ENCODE results near the gene SIDT2. TPM values are rescaled to one million over a fixed set of nuclear protein-coding genes. Genes with fewer than 3 reads are reported as not detected.

Gene SIDT2
- total RNA-seq: 10 to 100 TPM; 33.3 to 34.0 TPM

GRCh38 chr11:117178210-117179034 is at the start of gene SIDT2:
TSS of gene SIDT2 (plus strand) at chr11:117178743. CDS start at chr11:117179264, 521 bp downstream.

GRCh38 chr11:117143871-117144476 is 34.6 kb upstream of the SIDT2 start, which contains the start of gene PAFAH1B2:
TSS of gene PAFAH1B2 (plus strand) at chr11:117144287. CDS start at chr11:117152448, 8,161 bp downstream.

GRCh38 chr11:117199053-117199915 is 20.7 kb downstream of the SIDT2 start, which contains the start of gene TAGLN:
TSS of gene TAGLN (plus strand) at chr11:117199370. CDS start at chr11:117203014, 3,644 bp downstream.

GRCh38 chr11:117231842-117232091 is 53.2 kb downstream of the SIDT2 start, which contains the start of gene PCSK7:
TSS of gene PCSK7 (minus strand) at chr11:117232073. CDS start at chr11:117229844, 2,229 bp downstream.

GRCh38 chr11:117232092-117232878 is 53.7 kb downstream of the SIDT2 start, which contains the start of gene RNF214:
TSS of gene RNF214 (plus strand) at chr11:117232671. CDS start at chr11:117234273, 1,602 bp downstream.

Other genes with a start within 250 kb of the SIDT2 start
- 10 to 100 TPM; 40.9 to 41.6 TPM for gene SIK3, start 80.3 kb upstream of the SIDT2 start, total RNA-seq
- gene PAFAH1B2, start 34.5 kb upstream of the SIDT2 start, total RNA-seq: 10 to 100 TPM; 48.4 to 50.4 TPM
- 1 to 10 TPM; 4.6 to 5.4 TPM for gene TAGLN, start 20.6 kb downstream of the SIDT2 start, total RNA-seq
- 100 to 1,000 TPM; 195 to 200 TPM for gene PCSK7, start 53.3 kb downstream of the SIDT2 start, total RNA-seq
- gene RNF214, start 53.9 kb downstream of the SIDT2 start, total RNA-seq: 10 to 100 TPM; 19.0 to 21.2 TPM
- 1 to 10 TPM; 6.0 to 7.1 TPM for gene BACE1-AS, start 112.6 kb downstream of the SIDT2 start, total RNA-seq
- gene BACE1, start 137.5 kb downstream of the SIDT2 start, total RNA-seq: under 1 TPM; 0.58 to 0.72 TPM
- 10 to 100 TPM; 30.0 to 34.5 TPM for gene CEP164, start 149.1 kb downstream of the SIDT2 start, total RNA-seq

All from activated naive CD4-positive, alpha-beta T cell treated with anti-CD3 and anti-CD28 coated beads, Interleukin-2, amount 10 ng/mL, durations not matched to agents 5 hours and 36 hours (primary cell).